Measurements from ENCODE around the gene SNX11. TPM values are rescaled to one million over a fixed set of nuclear protein-coding genes. Genes with fewer than 3 reads are reported as not detected.
"Not testable (repeated sequence)": the region's sequence is repeated elsewhere in the genome, so short reads cannot be mapped to it uniquely, and the experiment has no call there.

SNX11 gene
- 10 to 100 TPM; 18.8 to 22.3 TPM for total RNA-seq
- long read RNA-seq, donor 1, transcript SNX11-201 (7 exons, 2,315 nt), result major isoform, 7 of 9 reads
- long read RNA-seq, donor 1, partial matches to known transcripts, result 0 of 9 reads
- long read RNA-seq, donor 1, other reads (novel, unspliced or antisense), result 2 of 9 reads
- long read RNA-seq, donor 2, transcript SNX11-201 (7 exons, 2,315 nt), result major isoform, 40 of 69 reads
- long read RNA-seq, donor 2, partial matches to known transcripts, result 2 of 69 reads
- long read RNA-seq, donor 2, other reads (novel, unspliced or antisense), result 17 of 69 reads

GRCh38 chr17:48107137-48108055, at the start of gene SNX11:
Gene SNX11, plus strand, starts transcription at chr17:48107766. Its CDS starts 4,278 bp downstream, at chr17:48112044.
- intact Hi-C loops (cut with DNase I), result no loop called here
- peak; percentile 96 for DNase-seq (ENCODE audit: low spot score)

GRCh38 chr17:48058393-48059124, 49.0 kb upstream of the SNX11 start:
- DNase-seq (ENCODE audit: low spot score), result no peak
- intact Hi-C loops (cut with DNase I), result no loop called here

GRCh38 chr17:48059125-48059668, 48.4 kb upstream of the SNX11 start:
- no peak for DNase-seq (ENCODE audit: low spot score)
- intact Hi-C loops (cut with DNase I), result no loop called here

- no peak for DNase-seq (ENCODE audit: low spot score)
- intact Hi-C loops (cut with DNase I), result no loop called here
Measured at GRCh38 chr17:48060249-48060648, 47.3 kb upstream of the SNX11 start.

GRCh38 chr17:48062273-48062672, 45.3 kb upstream of the SNX11 start:
- intact Hi-C loops (cut with DNase I), result no loop called here
- DNase-seq (ENCODE audit: low spot score), result no peak

GRCh38 chr17:48064638-48065037, 42.9 kb upstream of the SNX11 start:
- DNase-seq (ENCODE audit: low spot score), result no peak
- intact Hi-C loops (cut with DNase I), result no loop called here

- intact Hi-C loops (cut with DNase I), result no loop called here
- DNase-seq (ENCODE audit: low spot score), result no peak
Measured at GRCh38 chr17:48066192-48066591, 41.4 kb upstream of the SNX11 start.

- intact Hi-C loops (cut with DNase I), result no loop called here
Measured at GRCh38 chr17:48066656-48067055, 40.9 kb upstream of the SNX11 start.

GRCh38 chr17:48067245-48067644, 40.3 kb upstream of the SNX11 start:
- DNase-seq (ENCODE audit: low spot score), result no peak
- intact Hi-C loops (cut with DNase I), result no loop called here

More at GRCh38 chr17:48066656-48067055, 40.9 kb upstream of the SNX11 start:
- DNase-seq (ENCODE audit: low spot score), result no peak

- intact Hi-C loops (cut with DNase I); DNase-seq (ENCODE audit: low spot score): not testable (repeated sequence)
Measured at GRCh38 chr17:48067808-48068207, 39.8 kb upstream of the SNX11 start.

- no peak for DNase-seq (ENCODE audit: low spot score)
- intact Hi-C loops (cut with DNase I), result no loop called here
Measured at GRCh38 chr17:48068491-48068961, 39.0 kb upstream of the SNX11 start.

- intact Hi-C loops (cut with DNase I), result loop anchor here in 1 of 2 donors (10.0 kb wide), 1 partner anchor 65 kb away; no protein-coding TSS in a partner anchor
- DNase-seq (ENCODE audit: low spot score), result no peak
Measured at GRCh38 chr17:48070195-48070594, 37.4 kb upstream of the SNX11 start.

- intact Hi-C loops (cut with DNase I), result loop anchor here in 1 of 2 donors (10.0 kb wide), 1 partner anchor 63 kb away; no protein-coding TSS in a partner anchor
Measured at GRCh38 chr17:48071654-48072053, 35.9 kb upstream of the SNX11 start.

GRCh38 chr17:48072811-48073210, 34.8 kb upstream of the SNX11 start:
- DNase-seq (ENCODE audit: low spot score), result not testable (repeated sequence)
- intact Hi-C loops (cut with DNase I), result loop anchor here in 1 of 2 donors (10.0 kb wide), 1 partner anchor 62 kb away; no protein-coding TSS in a partner anchor

More at GRCh38 chr17:48071654-48072053, 35.9 kb upstream of the SNX11 start:
- DNase-seq (ENCODE audit: low spot score), result no peak

- DNase-seq (ENCODE audit: low spot score), result not testable (repeated sequence)
- intact Hi-C loops (cut with DNase I), result loop anchor here (2.0 to 10.0 kb wide), 2 partner anchors 47 to 61 kb away; no protein-coding TSS in a partner anchor
Measured at GRCh38 chr17:48073566-48074094, 33.9 kb upstream of the SNX11 start.

GRCh38 chr17:48074322-48075081, 33.1 kb upstream of the SNX11 start:
- intact Hi-C loops (cut with DNase I), result loop anchor here (2.0 to 10.0 kb wide), 2 partner anchors 48 to 60 kb away; no protein-coding TSS in a partner anchor
- peak; percentile 89 for DNase-seq (ENCODE audit: low spot score)

- intact Hi-C loops (cut with DNase I), result loop anchor here in 1 of 2 donors (10.0 kb wide), 1 partner anchor 58 kb away; no protein-coding TSS in a partner anchor
- not testable (repeated sequence) for DNase-seq (ENCODE audit: low spot score)
Measured at GRCh38 chr17:48077152-48077551, 30.4 kb upstream of the SNX11 start.

- no peak for DNase-seq (ENCODE audit: low spot score)
- intact Hi-C loops (cut with DNase I), result no loop called here
Measured at GRCh38 chr17:48081858-48082257, 25.7 kb upstream of the SNX11 start.
